Cerebellar cortex (tissue), 1 donor: Measurements from ENCODE around the gene C16orf89.
"Not testable (repeated sequence)": the region's sequence is repeated elsewhere in the genome, so short reads cannot be mapped to it uniquely, and the experiment has no call there.

Experiments
- DNase-seq: peaks from one replicate; pipeline ENCODE4 v3.0.0-alpha.2; 2015; ENCODE audit warnings: low spot score

C16orf89 gene

DNA sequence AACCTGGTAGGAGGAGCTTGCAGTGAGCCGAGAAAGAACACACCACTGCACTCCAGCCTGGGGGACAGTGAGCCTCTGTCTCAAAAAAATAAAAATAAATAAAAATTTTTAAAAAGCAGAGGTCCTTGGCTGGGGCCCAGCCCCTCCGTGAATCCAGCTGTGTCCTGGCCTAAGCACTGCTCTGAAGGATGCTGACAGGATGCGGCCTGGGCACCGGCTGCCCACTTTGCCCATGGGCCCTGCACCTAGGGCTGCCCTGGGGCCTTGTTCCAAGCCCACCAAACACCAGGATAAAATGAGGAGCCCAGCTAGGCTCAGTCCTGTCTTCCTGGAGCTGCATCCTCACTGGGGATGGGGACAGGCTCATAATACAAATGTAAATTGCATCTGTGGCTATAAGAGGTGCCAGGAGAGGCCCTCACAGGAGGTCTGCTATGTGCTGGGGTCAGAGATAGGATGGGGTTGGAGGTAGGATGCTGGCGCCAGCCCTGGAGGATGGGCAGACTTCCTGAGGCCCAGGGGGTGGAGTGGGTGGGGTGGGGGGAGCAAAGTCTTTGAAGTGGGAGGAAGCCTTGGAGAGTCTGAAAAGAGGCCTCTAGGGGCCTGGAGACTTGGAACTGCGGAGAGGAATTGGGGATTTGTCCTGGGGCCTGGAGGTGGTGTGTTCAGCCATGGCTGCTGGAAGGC, 6.2 kb downstream of the C16orf89 start:
- no peak for DNase-seq

- no peak for DNase-seq
These were observed 7.3 kb downstream of the C16orf89 start for GRCh38 chr16:5058476-5058875.

- DNase-seq, result peak; percentile 38
These were observed 9.4 kb downstream of the C16orf89 start for GRCh38 chr16:5056352-5056751.

DNA sequence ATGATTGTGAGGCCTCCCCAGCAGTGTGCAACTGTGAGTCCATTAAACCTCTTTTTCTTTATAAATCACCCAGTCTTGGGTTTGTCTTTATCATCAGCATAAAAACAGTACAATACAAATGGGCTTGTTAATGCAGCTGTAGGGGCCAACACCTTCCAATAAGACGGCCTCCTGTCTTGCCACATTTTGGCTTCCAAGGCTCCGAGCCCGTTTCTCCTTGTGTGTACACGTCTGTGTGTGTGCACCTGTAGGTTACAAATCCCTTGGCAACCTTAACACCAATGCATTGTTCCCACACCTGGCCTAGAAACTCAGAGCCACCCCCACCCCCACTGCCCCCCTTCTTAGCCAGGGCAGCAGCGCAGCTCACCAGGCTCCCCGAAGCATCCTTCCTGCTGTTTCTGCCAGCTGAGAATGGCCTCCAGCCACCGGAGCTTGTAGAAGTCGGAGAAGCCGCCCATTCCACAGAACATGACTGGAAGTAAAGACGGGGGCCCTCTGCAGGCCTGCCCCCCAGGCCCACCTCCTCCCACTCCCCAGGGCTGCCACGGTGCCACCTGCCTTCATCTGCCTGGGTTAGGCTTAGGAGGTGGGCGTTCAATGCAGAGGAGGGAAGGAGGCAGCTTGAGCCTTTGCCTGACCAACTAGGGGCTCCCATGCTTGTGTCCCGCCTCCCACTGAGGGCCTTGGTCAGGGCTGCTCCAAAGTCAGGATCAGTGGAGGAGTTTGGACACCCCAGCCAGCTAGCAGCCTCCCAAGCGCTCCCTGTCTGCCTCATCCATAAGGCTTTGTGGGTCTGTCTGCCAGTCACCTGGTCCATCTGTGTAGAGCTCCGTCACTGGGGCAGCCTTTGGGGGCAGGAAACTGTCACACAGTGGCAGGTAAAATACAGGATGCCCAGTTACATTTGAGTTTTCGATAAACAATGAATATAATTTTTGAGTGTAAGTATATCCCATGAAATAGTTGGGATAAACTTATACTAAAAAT, 10.6 kb downstream of the C16orf89 start:
- DNase-seq, result no peak

DNA sequence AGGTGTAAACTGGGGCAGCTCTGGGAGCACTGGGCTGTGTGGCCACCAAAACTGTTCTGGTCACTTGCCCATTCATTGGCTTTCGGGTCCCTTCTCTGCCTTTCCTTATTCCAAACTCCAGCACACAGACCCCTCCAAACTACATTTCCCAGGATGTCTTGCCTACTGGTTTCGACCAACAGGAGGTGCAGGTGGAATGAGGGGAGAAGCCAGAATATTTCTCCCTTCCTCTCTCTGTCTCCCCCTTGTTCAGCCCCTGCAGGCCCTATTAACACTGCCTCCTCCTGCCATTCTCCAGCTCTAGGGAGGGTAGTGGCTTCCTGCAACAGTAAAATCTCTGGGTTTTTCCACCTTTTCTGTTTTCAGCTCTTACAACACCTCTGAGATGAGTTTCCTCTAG, 18.8 kb downstream of the C16orf89 start:
- no peak for DNase-seq

GRCh38 chr16:5045499-5046115, 20.1 kb downstream of the C16orf89 start:
- no peak for DNase-seq

DNA sequence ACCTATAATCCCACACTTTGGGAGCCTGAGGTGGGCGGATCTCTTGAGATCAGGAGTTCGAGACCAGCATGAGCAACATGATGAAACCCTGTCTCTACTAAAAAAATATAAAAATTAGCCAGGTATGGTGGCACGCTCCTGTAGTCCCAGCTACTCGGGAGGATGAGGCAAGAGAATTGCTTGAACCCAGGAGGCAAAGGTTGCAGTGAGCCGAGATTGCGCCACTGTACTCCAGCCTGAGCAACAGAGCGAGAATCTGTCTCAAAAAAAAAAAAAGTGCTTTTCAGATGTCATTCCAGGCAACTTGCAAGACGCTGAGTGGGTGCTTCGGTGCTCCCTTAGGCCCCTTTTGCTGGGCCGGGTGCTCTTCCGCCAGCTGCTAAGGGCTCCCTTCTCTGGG, 21.2 kb downstream of the C16orf89 start:
- not testable (repeated sequence) for DNase-seq

DNA sequence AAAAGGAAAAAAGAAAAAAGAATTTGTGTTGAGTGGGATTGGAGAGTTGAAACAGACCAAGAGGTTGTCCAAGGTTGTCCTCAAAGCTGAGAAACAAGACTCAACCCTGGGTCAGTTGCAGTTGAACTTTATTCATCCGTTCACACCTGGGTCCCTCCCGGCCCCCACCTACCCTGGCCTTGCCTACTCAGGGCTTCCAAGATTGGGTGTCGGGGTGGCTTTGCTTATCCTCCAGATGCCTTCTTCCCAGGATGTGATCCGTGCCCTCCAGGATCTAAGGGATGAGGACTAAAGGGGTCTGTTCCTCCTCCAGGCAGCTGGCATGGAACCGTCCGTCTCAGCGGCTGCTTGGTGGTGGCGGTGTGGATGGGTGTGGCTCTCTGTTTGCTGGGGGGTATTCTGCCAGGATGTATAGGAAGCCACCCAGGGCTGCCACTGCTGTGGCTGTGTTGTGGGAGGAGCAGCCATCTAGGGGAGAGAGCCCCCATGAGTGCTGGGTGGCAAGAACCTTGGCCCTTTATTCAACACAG, 21.7 kb downstream of the C16orf89 start:
- DNase-seq, result no peak

DNA sequence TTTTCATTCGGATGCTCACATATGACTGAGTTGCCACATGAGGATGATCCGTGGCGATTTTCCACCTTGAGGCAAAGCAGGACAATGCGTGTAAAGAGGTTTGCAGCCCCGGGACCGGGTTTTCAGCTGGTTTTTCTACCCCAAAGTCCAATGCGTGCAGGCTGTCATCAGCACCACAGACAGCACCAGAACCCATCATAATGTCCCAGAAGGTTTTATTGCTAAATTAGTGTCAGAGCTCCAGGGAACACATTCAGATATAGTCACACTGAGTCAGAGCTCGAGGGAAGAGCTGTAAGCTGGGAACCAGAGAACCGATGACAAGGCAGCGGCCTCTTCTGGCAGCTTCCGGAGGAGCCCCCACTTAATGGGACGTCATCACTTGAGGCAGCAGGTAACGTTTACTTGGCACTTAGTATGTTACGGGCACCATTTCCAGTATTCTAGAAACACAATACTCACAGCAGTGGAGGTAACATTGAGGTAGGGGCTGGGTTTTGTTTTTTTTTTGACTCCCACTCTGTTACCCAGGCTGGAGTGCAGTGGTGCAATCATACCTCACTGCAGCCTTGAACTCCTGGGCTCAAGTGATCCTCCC, 23.1 kb downstream of the C16orf89 start:
- no peak for DNase-seq

GRCh38 chr16:5041600-5042133, 24.1 kb downstream of the C16orf89 start:
- DNase-seq, result no peak

DNA sequence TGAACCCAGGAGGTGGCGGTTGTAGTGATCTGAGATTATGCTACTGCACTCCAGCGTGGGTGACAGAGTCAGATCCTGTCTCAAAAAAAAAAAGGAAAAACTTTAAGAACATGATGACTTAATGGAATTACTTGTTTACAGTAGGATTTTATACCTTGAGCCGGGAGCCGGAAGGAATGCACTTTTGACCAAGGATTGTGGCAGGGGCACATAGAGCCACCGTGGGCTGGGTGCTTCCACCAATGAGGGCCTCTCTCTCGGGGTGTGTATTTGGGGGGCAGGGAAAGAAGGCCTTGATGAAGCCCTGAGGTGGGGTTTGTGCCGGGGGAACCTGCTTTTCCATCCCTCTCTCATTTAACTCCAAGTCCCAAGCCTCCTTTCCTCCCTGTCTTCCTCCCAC, 25.3 kb downstream of the C16orf89 start:
- DNase-seq, result no peak

- DNase-seq, result no peak
These were observed 29.3 kb downstream of the C16orf89 start for GRCh38 chr16:5036228-5037156.

- no peak for DNase-seq
These were observed 29.9 kb downstream of the C16orf89 start for GRCh38 chr16:5035909-5036227.

DNA sequence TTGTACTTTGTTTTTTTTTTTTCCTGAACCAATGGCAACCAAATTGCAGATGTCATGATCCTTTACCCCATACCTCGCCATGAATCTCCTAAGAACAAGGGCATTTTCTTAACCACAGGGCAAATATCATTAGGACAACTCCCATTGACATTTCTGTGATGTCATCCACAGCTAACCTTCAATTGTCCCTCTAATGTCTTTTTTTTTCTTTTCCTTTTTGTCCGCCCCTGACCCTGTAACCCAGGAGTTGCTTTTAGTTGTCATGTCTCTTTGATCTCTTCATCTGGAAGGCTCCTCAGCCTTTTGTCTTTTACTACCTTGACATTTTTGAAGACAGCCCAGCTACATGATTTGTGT, 31.6 kb downstream of the C16orf89 start:
- DNase-seq, result no peak

DNA sequence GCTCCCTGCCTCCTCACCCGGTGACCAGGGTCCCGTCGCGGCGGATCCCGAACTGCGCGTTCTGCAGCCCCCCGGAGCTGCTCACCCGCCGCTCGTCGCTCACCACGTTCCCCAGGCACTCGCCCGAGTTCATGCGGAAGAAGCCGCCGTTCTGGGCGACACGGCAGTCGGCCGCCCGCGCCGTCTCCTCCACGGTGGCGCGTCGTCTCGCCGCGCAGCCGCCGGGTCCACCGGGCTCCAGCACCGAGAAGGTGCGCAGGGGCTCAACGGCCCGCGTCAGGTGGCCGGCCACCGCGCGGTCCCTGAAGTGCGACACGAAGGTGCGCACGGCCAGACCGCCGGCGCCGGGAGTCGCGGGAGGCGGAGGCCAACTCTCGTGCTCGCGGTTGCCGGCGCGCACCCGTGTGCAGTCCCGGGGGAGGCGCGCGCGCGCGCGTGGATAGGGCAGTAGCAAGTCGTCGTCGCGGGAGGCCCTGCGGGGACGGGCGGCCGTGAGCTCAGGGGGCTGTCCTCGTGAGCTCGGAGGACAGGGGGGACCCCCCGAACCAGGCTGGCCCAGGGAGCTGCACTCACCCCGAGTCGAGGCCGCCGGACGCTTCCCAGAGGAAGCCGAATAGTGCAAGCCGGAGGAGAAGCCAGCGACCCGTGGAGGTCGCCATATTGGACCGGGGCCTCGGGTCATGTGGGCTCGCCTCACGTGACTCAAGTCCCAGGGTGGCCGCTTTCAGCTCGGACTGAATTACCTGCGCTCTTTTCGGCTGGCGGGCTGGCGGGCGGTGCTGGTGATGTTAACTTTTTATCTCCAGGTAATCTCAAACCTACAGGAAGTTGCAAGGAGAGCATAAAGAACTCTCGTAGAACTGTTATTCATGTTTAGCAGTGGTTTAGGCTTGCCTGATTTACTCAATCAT, 32.2 kb downstream of the C16orf89 start, which contains the start of gene NAGPA:
TSS of gene NAGPA (minus strand) at position 680 of the 911 bp plus-strand sequence. CDS start at position 659, 21 bp downstream.
- peak; percentile 87 for DNase-seq

DNA sequence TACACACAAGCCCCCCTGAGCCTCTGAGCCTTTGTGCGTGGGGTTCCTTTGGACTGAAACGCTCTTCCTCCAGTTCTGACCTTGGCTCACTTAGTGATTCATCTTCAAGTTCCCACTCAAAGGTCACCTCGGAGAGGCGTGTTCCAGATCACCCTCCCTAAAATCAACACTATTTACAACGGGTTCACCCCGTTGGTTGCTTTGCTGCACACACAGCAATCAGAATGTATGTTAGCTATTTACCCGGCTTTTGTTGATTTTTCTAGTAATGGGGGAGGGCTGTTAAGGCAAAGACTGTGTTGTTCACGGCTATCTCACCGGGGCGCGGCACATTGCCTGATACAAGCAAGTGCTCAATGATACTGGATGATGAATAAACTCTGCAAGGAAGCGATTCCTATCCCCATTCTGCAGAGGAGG, 33.0 kb downstream of the C16orf89 start:
- no peak for DNase-seq

DNA sequence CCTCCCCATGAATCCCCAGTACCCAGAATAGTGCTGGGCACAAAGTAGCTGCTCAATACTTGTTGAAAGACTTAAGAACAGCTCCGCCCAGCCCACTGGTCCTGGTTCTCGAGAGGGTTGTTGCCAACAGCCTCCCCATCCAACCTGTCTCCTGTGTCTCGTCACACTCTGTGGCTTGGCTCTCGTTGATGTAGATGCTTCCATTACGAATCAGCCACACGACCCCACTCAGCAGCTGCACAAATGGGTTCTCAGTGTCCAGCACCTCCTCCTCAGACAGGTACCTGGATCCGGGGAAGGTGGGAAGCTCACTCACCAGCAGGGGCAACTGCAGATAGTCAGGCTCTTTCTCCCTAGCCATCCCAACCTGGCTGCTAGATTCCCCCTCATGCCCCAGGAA, 34.2 kb downstream of the C16orf89 start:
- DNase-seq, result no peak

- no peak for DNase-seq
These were observed 35.4 kb downstream of the C16orf89 start for GRCh38 chr16:5030251-5030870.

DNA sequence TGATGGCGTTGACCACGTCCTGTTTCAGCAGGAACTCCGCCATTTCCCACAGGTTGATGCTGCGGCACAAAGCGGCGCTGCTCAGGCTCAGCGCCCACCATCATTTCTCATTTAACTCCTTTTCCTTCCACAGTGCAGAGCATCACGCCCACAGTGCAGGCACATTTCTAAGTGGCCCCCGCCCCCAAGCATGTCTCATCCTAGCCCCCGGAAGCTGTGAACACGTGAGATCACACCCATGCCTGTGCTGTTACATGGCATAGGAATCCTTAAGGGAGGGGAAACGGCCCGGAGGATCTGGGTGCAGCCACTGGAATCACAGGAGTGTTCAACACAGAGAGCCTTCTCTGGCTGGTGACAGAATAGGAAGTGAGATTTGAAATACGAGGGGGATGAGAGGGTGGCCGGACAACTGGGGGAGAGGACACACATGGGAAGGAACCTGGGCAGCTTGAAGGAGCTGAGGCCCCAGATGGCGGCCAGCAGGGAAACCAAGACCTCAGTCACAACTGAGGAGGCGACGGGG, 36.7 kb downstream of the C16orf89 start:
- no peak for DNase-seq
